Stimulated activated naive CD4-positive, alpha-beta T cell treated with Interleukin-2 at 50 U/mL for 16 hours (primary cell): Measurements from ENCODE around the gene TPD52L2.
"Not testable (repeated sequence)": the region's sequence is repeated elsewhere in the genome, so short reads cannot be mapped to it uniquely, and the experiment has no call there.

ENCODE experiments used
- DNase-seq: peaks from one replicate; lab custom pipeline; 2025; lab: John Stamatoyannopoulos, UW

Gene TPD52L2

DNA sequence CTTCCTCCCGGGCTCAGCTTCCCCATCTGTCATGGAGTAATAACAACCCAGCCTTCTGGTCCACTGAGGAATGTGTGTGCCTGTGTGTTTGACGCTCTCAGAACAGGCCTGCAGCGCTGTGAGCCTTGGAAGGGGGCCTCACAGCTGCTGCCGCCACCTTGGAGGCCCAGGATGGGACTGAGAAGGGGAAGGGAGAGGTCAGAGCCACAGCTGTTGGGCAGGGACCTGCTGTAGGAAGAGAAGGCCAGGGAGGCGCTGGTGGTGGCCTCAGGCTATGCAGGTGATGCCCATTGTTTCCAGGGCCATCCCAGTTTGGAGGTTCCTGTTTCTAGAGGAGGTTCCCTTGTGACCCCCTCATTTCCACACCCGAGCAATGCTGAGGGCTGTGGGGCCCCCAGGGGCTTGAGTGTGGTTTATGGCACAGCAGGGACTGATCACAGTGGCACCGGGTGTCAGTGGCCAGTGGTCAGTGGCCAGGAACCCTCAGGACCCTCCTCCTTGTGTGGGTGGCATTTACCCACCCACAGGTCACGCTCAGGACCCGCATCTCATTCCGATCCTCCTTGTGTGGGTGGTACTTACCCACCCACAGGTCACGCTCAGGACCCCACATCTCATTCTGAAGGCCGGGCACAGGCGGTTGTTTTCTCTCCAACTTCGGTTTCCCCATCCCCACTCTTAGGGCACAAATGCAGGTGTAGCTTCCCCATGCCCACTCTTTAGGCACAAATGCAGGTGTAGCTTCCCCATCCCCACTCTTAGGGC is 14.0 kb downstream of the TPD52L2 start:
- DNase-seq = no peak

DNA sequence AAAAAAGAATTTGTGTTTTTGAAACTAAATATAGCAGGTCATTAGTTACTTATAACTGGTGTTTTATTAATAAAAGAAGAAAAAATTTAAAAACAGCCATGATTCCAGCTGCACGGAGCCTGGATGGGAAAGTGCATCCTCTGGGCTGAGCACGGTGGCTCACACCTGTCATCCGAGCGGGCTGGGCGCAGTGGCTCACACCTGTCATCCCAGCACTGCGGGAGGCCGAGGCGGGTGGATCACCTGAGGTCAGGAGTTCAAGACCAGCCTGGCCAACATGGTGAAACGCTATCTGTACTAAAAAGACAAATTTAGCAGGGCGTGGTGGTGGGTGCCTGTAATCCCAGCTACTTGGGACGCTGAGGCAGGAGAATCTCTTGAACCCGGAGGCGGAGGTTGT is 15.8 kb downstream of the TPD52L2 start:
- not testable (repeated sequence) for DNase-seq

DNA sequence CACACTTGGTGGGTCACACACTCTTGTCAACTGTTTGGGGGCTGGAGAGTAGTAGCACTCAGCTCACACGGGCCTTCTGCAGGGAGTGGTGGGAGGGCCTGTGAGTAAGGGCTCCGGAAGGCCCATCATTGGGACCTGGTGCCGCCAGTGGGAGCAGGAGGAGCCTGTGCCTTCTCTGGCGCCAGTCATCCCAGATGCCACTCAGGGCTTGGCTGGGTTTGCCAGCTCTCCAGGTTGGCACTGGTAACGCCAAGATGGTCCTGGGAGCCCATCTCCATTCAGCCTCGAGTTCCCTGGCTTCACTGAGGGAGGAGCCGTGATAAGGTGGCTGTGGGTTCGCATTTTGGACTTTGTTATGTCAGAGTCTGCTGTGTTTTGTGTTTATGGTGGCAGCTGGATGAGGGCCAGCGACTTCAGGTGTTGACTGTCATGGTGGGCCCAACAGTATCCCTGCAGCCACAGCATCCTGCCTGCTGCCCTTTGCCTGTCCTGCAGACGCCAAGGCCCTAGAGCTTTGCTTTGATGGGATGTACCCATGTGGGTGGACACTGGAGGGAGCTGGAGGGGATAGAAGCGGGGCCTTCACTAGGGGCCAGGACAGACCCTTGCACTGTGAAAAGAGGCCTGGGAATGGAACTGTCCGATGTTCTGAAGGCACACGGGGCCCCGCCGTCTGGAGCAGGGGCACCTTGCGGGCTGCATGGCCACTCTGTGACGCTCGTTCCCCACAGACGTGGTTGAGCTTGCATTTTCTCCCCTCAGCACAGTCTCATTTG is 16.6 kb downstream of the TPD52L2 start:
- DNase-seq = no peak

DNA sequence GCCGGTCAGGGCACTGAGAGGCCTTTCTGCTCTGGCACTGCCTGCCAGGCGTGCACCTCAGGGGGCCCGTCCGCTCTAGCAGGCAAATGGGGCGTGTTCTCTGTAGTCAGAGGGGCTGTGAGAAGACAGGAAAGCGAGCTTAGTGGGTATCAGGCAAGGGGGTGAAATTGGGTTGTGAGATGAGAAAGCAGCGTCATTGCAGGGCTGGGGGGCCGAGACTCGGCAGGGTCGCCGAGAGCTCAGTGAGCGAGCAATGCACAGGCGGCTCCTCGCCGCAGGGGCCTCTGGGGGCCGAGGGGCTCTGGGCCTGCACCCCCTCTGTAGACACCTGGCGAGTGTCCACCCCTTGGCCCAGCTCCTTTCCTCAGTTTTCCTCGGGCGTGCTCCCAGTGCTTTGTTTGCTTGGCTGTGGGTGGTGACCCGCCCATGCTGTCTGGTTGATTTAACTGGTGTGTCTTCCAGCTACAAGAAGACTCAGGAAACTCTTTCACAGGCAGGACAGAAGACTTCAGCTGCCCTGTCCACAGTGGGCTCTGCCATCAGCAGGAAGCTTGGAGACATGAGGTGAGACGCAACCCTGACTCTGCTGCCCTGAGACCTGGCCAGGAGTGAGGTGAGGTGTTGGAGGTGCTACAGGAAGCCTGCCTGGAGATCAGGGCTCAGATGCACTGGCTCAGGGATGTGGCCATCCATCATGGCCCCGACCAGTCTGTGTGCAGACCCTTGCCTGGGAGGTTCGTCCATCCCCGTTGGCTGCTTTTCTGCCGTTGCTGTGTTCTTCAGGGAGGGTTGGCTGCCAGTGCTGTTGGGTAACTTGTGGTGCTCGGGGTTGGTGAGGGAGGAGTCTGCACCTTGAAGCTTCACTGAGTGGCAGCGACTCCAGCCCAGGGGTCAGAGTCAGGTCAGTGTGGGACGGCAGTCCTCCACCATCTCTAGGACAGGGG is 17.5 kb downstream of the TPD52L2 start:
- no peak for DNase-seq

DNA sequence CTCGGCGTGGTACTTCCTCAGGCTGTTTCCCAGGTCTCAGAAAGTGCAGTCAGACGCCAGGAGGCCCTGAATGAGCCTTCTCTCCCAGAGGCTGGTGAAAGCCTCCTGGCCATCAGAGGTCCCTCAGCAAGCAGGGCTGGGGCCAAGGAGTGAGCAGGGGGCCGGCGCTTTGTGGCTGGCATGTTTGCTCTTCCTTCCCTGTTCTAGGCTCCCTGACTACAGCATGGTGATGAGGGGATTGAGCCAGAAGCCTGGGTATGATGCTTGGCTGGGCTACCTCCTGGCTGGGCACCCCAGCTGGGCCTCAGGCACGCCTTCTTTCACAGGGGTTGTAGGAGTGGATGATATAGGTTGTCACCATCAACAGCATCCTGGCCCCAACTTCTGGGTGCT is 18.1 kb downstream of the TPD52L2 start:
- DNase-seq = no peak

DNA sequence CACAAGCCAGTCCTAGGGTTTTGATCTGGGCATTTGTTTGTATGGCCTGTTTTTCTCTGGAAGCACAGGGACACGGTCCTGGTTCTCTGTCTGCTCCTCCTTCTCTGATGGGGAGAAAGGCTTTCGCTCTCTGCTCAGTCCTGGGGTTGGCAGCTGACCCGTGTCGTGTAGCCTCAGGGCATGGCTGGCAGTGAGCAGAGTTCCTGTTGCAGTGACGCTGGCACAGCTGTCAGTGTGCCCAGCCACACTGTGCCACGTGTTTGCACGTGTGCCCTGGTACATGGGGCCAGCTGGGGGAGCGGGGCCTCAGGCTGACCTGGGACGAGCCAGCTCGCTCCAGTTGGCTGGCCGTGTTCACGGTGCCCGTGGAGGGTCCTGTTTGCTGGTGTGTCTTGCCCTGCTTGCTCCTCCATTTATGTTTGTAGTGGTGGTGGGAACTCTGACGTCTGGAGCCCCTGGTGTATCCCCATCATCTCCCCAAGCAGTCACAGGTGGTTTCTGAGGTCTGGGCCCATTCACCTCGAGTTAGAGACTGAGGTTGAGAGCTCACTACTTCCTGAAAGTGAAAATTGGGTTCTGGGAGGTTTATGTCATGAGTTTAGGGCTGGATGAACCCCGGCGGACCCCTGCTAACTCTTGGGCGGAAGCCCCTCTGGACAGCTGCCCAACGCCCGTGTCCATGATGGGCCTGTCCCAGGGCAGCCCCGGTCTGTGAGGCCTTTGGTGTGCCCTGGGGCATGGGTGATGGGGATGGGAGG is 19.6 kb downstream of the TPD52L2 start:
- DNase-seq = no peak

DNA sequence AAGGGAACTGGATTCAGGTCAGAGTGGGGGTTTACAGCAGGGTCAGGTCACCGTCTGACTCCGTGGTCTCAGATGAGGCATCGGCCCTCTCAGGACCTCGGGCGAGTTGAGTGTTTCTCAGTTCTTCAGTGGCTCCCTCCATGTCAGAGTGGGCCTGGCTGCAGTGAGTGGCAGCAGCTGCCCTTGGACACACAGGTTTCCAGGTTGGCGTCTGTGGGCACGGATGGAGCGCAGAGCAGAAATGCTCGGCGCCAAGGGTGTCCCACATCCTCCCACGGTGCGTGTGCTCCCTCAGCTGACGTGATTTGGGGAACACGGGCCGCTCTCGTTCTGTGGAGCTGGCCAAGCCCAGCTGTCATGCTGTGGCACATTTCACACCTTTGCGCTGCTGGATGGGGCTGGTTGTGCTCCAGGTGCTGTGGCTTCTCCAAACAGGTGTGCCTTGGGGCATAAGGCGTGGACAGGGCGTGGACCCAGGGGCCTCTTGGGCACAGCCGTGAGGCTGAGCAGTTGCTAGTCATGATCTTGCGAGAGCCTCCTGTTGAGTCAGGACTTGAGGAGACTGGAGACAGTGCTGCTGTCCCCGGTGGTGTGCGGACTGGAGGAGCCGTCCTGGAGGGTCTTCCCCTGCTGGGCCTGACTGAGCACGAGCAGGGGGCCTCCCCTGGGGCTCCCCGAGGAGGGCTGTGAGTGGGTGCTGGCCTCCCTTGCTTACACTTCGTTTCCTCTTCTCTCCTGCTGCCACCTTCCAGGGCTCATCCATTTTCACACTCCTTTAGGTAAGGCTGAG is 20.4 kb downstream of the TPD52L2 start:
- DNase-seq = no peak

DNA sequence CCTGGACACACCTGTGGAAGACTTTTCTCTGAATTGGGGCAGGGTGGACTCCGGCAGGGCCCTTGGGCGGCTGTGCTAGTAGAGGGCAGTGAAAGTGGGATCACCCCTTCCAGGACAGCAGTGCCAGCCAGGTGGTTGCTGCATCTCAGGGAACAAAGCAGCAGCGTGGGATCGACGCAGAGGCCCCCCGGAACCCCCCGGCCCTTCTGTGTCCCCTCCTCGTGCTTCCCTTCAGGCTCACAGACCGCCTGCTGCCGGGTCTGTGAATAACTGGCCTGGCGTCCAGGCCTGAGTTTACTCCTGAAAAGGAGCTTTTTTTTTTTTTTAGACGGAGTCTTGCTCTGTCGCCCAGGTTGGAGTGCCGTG is 21.0 kb downstream of the TPD52L2 start:
- no peak for DNase-seq

DNA sequence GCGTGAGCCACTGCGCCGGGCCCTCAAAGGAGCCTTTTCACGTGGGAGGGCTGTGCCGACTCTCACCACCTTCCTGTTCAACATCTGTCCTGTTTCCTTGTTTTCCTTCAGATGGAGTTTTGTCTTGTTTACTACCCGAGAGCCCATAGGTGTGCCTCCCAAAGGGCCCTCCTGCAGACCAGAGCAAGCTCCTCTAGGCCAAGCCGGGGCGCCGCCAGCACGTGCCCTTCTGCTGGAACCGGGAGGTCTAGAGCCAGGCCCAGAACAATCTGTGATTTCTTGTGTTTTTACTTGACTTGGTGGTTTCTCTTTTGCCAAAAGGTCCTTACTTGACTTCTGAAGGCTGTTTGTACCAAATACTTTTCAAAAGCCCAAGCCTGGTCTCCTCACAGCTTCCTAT is 21.9 kb downstream of the TPD52L2 start:
- DNase-seq = no peak

DNA sequence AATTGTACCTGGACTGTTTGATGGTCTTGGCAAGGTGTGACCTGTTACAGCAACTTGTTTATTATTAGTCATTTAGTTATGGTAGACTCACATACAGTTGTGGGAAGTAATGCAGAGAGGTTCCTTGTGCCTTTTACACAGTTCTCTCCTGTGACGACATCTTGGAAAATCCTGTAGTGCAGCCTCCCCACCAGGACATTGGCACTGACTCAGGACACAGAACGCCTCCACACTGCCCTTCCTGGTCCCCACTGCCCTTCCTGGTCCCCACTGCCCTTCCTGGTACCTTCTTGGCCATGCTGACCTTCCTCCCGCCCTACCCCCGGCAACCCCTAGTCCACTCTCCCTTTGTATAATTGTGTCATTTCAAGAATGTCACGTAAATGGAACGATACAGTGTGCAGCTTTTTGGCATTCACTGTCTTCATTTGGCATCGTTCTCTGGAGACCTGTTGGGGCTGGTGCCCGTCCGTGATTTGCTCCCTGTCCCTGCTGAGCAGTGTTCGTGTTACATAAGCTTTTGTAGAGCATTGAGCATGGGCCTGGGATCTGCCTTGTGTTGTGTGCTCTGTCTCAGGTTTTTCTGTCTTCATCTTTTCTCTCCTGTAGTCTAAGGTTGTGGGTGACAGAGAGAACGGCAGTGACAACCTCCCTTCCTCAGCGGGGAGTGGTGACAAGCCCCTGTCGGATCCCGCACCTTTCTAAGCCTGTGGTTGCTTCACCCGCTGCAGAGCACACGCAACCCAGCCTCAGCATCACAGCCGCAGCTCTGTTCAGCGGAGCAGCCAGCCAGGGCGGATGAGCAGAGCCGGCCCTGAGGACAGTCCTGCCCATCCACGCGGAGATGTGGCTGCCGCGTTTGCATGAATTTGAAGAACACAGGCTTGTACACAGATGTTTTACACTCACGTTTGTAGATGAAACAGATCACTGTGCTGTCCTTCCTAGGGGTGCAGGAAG is 24.5 kb downstream of the TPD52L2 start:
- no peak for DNase-seq

DNA sequence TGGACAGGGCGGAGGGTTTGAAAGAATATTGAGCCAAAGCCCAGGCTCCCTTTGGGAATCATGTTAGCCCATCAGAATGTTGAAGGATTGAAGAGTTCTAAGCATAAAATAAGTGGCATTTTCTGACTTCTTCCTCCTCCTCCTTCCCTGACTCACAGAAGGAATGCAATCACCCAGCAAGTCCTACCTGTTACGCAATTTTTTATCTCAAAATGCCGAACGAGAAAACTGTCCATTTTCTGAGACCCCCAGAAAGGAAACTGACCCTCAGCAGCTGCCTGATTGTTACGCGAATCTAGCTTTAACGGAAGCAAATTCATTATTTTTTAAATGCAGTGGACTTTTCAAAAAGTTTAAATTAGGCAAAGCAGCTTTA is 25.1 kb downstream of the TPD52L2 start:
- DNase-seq = no peak

DNA sequence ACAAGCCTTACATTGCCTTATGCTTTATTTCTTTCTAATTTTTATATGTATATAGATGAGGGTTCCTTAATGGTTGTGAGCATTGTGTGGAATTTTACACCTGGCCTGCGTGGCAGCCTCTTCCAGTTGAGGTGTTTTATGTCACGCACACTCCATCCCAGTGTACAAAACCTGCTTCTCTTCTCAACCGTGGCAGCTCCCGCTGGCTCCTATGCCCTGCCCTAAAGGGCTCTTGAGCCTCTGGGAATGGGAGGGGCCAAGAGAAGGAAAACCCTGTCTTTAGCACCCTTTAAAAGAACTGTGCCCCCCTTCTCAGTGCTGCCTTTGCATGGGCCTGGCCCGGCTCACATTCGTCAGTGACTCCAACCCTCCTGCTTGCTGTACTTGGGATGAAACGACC is 25.5 kb downstream of the TPD52L2 start:
- no peak for DNase-seq

DNA sequence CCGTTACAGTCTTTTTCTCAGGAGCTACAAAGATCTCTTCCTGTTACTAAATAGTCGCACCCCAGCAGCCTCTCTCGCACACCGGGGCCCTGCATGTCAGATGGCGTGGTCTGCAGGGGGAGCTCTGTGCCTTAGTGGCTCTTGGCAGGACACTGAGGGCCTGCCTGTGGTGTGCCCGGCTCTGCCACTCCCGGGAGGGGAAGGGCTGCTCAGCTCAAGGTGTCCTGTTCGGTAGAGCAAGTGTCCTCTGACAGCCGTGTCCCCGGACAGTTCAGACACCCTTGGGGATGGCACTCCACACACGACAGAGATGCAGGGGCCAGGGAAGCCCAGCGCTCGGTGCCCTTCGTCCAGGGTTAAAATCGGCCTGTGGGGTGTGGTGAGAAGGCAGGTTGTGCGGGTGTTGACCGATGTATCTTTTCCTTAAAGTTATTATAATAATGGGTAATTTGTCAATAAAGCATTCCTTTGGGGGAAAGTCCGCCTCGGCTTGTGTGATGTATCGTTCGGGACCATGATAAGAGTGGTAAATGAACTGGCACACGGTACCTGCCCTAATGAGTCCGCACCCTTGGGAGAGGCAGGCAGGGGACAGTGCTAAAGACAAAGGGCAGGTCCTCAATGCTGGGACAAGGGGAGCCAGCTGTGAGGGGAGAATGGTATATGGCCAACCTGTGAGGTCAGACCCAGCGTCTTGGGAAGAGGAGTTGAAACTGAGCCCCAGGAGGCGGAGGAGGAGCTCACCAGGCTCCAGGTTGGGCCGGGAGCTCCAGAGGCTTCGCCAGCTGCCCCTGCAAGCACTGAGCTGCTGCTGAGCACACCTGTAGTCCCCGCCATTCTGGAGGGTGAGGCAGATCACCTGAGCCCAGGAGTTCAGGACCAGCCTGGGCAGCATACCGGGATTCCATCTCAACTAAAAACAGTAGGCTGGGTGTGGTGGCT is 26.3 kb downstream of the TPD52L2 start:
- no peak for DNase-seq

DNA sequence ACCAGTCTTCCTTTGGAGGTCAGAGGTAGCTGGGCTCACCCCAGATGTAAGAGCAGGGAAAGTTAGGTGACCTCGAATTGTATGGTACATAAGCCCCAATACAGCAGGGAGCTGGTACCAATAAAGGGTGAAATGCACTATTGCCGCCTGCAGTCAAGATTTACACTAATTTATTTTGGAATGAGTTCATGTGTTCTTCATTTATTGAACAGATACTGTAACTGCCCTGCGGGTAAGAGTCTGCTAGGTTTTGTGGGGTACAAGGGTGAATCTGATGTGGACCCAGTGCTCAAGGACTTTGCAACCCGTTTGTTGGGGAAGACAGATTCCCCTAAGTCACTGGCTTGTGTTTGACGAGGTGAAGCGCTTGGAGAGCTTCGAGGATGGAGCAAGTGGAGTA is 27.3 kb downstream of the TPD52L2 start:
- DNase-seq = no peak

DNA sequence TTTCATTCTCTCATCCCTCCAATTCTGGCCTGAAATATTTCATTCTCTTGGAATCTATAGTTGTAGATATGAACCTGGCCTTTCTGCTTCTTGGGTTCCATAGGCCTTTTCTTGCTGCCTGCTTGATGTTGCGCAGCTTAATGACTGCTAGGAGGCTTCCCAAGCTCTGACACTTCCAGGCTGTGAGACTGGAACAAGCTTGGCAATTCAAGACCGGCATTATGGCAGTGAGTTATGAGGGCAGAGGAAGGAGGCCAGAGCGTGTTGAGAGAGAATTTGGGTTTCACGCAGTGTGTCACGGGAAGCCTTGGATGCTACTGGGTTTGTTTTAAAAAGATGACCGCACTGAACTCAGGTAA is 28.9 kb downstream of the TPD52L2 start:
- no peak for DNase-seq

DNA sequence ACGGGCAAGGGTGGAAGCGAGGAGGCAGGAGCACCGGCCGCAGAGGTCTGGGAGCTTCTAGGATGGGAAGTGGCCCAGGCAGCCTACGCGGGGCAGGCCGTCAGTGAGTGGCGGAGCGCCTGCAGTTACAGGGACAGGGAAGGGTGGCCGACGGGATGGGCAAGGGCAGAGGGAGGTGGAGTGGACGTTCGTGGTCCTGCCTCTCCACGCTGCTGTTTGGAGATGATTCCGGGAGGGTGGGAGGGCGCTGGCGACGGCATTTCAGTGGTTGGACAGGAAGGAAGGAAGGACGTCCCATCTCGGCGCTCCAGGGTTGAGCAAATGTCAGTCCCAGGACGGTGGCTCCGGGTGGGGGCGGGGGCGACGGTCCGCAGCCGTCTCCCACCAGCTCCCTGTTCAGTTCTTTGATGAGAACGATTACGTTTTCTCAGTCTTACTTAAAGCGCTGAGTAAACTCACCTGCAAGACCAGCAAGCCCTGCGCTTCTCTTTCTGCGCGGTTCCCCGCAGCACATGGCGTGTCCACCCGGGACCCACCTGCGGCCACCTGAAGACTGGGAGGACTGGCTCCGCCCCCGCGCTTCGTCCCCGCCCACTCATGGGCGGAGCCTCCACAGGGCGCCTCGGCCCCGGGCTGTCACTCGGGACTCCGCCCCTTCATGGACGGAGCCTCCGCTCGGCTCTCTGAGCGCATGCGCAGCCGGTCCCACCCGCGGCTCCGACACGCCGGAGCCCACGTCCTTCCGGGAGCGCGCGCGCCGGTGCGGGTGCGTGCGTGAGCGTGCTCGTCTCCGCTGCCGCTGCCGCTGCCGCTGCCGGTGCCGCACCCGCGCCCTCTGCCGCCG is 29.5 kb downstream of the TPD52L2 start, which contains the start of gene DNAJC5:
DNAJC5 (plus strand) TSS at position 769 of the 844 bp plus-strand sequence. CDS start 33,220 bp downstream, outside the sequence.
- DNase-seq = peak; percentile 92

DNA sequence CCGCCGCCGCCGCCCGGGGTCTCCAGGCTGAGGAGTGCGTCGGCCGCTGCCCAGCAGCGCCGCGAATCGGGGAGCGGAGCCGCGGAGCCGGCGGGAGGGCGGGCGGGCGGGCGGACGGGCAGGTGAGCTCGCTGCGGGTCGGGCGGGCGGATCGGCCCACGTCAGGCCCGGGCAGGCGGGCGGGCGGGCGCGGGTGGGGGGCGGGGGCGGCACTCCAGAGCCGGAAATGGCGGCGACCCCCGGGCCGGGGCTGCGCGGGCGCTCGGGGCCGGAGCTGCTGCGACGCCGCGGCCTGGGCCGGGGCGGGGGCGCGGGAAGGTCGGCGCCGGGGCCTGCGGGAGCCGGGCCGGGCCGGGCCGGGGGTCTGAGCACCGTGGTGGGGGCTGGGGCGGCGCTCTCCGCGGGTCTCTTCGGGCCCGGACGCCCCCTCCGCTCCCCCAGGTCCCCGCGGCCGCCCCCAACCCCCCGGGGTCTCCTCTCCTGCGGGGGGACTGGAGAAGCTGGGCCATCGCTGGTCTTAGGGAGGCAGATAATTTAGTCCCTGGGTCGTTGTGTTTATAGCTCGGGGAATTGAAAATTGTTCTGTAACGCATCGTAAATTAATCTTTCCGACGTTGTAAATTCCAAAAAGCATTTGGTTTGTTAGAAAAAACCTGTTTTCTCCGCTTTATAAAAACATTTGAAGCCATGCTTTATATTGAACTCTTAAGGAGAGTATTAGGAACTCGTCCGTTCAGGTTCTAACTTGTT is 30.3 kb downstream of the TPD52L2 start:
- DNase-seq = no peak
